Activated naive CD4-positive, alpha-beta T cell (primary cell): ENCODE data around the gene MARK3.

Source experiments
- DNase-seq, 4 experiments: peaks; one replicate each; lab custom pipeline; 2025; lab: John Stamatoyannopoulos, UW

Gene MARK3

GRCh38 chr14:103550451-103551337 lies 165.5 kb downstream of the MARK3 start:
- no peak for DNase-seq

GRCh38 chr14:103551338-103551762 lies 166.1 kb downstream of the MARK3 start:
- no peak for DNase-seq

- no peak for DNase-seq
These were observed 167.0 kb downstream of the MARK3 start for GRCh38 chr14:103552011-103552845.

GRCh38 chr14:103552846-103553210 lies 167.6 kb downstream of the MARK3 start:
- no peak for DNase-seq
